HG03159 (cell line): ENCODE data around the gene MGMT.

Experiments
- ATAC-seq: cut with Tn5 transposase; IDR thresholded peaks from one replicate; pipeline ENCODE4 v1.9.1; 2021; ENCODE audit warnings: mild to moderate bottlenecking, moderate library complexity; ENCODE audit not compliant: unreplicated experiment

Gene MGMT

GRCh38 chr10:129780901-129781795, 314.1 kb downstream of the MGMT start:
- ATAC-seq, result no peak

DNA sequence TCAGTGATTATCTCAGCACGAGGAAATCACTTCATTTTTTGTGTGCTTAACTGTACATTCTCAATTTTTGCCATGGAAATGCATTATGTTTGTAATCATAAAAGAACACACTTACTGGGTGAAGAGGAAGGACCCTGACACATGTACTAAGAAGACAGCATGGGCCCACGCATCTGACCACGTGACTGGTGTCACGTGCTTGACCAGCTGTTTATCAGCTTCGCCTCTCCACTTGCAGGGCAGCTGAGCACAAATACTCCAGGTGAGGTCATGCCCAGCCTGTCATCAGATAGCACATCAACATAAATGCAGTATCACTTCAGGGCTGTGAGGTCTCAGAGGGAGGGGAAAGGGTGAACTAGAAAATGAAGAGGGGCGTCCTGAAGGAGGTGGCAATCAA, 317.2 kb downstream of the MGMT start:
- ATAC-seq, result no peak

DNA sequence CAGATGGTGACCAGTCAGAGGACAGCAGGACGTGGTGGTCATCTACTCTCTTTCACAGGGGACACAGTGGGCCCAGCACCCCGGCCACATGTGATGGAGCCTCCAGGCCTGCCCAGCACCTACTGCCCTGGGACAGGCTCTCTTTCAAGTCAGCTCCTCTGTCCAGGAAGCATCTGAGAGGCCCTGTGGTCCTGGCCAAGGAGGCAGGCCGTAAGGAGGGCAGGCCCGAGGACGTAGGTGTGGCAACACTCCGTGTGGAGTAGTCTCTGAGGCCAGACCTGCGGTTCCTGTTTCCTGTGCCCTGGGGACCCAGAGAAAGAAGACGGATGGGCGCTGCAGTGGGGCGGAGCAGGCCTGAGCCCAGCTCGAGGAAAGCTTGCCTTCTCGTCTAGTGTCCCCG, 317.9 kb downstream of the MGMT start:
- no peak for ATAC-seq

- no peak for ATAC-seq
These were observed 318.5 kb downstream of the MGMT start for GRCh38 chr10:129785536-129785981.

DNA sequence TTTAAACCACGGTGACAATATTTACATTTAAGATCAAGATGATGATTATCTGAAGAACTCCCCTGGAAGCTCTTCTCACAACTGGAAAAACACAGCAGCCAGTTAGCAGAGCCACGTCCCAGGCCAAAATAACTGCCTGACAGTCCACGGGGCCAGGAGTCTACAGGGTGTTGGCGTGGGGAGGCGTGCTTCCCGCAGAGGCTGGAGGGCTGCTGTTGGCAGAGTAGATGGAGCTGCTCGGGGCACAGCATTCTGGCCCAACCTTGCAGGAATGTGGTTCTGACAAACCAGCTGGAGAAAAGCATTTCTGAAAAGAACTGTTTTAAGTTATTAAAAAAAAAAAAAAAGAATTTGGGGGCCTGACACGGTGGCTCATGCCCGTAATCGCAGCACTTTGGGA, 319.2 kb downstream of the MGMT start:
- no peak for ATAC-seq

GRCh38 chr10:129787557-129787956, 320.5 kb downstream of the MGMT start:
- ATAC-seq, result no peak

DNA sequence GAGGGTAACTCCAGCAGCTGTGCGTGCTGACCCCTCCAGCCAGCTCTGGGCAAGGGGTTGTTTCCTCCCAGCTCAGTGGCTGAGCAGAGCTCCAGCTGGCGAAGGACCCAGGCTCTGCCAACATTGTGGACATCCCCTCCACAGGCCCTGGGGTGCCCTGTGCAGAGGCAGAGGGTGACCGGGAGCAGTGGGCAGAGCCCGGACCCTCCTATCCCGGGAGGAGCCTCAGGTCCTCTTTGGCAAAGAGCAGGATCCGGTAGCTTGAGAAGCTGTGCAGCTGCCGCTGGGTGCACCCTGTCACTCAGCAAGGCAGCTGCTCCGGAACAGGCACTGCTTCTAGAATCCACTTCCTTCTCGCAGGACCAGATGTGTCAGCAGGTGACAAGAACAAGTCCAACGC, 321.2 kb downstream of the MGMT start:
- ATAC-seq, result no peak

GRCh38 chr10:129790715-129791446, 323.8 kb downstream of the MGMT start:
- ATAC-seq, result no peak

DNA sequence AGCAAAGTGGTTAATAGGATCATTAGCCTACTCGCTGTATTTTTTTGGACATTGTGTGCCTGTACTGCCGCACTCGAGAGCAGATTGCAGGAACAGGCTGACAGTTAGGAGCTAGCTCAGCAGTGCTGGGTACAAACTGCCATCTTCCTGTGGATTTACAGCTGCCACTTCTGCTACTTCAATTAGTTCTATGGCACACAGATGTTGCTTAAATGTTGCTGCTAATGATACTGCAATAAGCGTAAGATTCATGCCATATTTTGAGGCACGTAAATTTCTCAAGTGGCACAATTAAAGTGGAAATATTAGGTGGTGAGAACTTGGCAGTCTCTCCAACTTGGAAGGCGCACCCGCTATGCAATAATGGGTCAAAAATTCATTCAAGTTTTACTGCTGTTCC, 325.1 kb downstream of the MGMT start:
- ATAC-seq, result no peak

DNA sequence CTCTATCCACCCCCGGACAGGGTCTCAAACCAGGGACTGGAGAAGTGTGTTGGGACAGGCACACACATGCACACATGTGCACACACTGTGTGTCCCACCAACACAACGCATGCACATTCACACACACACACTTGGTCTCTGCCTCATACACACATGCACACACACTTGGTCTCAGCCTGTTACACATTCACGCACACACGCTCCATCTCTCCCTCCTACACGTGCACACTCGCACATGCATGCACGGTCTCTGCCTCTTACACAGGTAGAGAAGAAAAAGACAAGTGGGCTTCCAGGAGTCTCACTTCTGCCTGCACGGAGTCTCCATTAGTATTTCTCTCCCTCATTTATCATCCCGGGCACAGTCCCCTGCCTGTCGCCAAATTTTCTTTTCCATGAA, 325.8 kb downstream of the MGMT start:
- ATAC-seq, result no peak

- ATAC-seq, result no peak
These were observed 326.4 kb downstream of the MGMT start for GRCh38 chr10:129793479-129793878.

GRCh38 chr10:129793996-129794395, 327.0 kb downstream of the MGMT start:
- ATAC-seq, result no peak

DNA sequence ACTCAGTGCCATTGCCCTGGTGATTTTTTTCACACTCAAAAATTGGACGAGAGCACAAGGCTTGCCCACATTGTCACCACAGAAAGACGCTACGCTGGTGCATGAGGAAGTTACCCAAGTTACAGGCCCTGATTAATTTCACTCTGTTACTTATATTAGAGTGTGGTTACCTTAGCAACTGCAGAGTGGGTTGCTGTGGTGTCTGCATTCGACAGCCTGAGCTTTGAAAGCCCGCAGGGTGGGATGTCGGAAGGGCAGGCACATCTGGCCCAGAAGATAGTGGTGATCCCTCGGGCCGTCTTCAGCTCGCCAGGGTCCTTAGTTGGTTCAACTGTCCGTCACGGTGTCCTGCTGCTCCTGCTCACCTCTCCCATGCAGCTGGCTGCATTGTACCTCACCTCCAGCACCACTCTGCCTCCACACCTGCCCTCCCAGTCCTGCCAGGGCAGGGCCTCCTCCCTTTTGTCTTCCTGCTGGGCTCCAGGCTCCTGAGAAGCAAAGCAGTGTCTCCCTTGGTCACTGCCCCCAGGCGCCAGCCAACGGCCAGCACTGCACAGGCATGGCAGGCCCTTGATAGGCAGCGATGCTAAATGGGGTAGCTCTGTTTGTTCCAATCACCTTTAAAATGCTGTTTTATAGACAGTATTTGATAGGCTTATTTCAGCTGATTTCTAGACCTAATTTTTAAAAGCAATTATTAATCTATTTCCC, 329.8 kb downstream of the MGMT start:
- ATAC-seq, result no peak

GRCh38 chr10:129799942-129800341, 332.9 kb downstream of the MGMT start:
- no peak for ATAC-seq

- ATAC-seq, result no peak
These were observed 333.8 kb downstream of the MGMT start for GRCh38 chr10:129800796-129801340.

DNA sequence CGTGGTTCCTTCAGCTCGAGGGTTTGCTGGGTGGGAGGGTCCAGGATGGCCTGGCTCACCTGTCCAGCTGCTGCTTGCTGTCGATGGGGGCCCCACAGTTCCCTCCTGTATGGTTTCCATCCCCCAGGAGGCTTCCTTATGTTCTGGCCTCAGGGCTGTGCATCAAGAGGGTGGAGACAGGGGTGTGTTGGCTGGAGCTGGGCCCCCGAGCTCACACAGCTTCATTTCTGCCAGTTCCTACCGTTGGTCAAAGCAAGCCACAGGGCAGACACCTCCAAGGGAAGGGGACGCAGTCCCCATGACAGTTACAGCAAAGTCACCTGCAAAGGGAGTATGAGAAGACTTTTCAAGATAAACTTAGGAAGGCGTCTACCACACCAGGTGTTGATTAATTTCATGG, 340.2 kb downstream of the MGMT start:
- no peak for ATAC-seq

GRCh38 chr10:129808092-129808983, 341.3 kb downstream of the MGMT start:
- no peak for ATAC-seq

DNA sequence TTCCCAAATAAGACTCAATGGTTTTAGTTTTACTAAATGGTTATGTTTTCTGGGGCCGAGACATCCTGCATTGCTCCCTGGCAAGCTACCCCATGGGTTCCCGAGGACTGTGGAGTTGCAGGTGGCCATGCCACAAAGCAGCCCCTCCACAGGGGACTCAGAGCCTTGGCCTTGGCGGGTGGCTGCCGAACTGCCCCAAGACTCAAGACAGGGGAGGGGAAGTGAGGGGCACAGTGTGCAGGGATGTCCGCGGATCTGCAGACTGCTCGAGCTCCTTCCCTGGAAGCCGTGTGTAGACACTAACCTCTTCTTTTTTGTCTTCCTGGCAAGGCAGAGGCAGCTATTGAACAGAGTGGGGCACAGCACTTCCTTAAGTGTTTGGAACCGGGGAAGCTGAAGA, 342.4 kb downstream of the MGMT start:
- ATAC-seq, result no peak

GRCh38 chr10:129809841-129810240, 342.8 kb downstream of the MGMT start:
- no peak for ATAC-seq

DNA sequence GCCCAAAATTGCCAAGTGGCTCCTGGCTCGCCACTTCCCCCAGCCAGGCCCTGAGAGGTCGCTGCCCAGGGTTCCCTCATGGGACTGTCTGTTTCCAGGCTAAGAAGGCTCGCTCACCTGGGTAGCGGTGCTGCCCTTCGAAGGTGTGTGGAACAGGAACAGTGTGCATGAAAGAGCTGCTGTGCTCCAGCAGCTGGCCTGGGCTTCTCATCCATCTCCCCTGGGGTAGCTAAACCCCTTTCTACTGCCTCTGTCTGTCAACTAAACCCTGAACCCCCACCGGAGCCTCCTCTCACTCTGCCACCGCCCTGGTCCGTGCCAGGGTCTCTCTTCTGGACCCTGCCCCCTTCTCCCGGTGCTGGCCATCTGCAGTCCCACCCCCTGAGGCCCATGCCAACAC, 344.2 kb downstream of the MGMT start:
- no peak for ATAC-seq
